Measurements from ENCODE around the gene RNF121. TPM values are rescaled to one million over a fixed set of nuclear protein-coding genes. Genes with fewer than 3 reads are reported as not detected.

Gene RNF121
- total and polyA plus RNA-seq, 2 of the 13 experiments (the other 11 are each of a cell fraction or from before 2014, with no cell fraction given) = 28.6 to 44.3 TPM

DNA sequence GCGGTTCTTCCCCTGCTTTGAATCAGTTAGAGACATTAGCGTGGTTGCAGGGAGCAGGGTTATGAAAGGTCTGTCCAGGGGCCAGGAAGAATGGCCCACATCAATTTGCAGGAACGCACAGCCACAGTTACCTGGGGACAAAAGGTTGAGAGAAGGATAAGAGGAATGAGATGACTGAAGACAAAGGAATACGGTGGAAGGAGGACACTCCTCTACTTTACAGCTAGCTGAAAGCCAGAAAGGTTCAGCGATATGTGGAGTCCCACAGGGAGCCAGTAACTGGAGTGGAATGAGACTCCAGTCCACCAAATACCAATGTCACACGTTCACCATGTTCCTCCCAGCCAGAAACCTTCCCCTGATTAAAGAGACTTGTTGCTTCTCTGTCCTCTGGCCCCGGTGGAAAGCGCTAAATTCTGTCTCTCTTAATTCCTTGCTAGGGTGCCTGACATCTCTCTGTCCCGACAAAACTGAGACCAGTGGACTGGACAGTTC, 11.2 kb upstream of the RNF121 start:
- POLR2A ChIA-PET = no interaction called here
- CTCF ChIA-PET (ENCODE audit: low intra/inter-chr PET ratio, low total read pairs) = no interaction called here
- no peaks in the 10 kb centered on the region for H3K27me3 ChIP-seq (ENCODE audit: control insufficient read depth in 1 of 2, insufficient read depth in 2 of 2, low read length in 2 of 2)

More for the DNA sequence above, 11.2 kb upstream of the RNF121 start:
- WGBS (ENCODE audit: low lambda C conversion rate) = 98% methylated on average over 8 of the region's 9 CpGs
- Histone ChIP-seq H2AFZ (ENCODE audit: low read length) (no peak overlapping the region), H3K36me3 (replicated peaks in 1 of 2; ENCODE audit: control insufficient read depth in 1 of 2, insufficient read depth in 2 of 2, low read length in 2 of 2) (peaks cover 0 to 23% of the 10 kb centered on the region in 2 experiments; a peak in 4 of 5 replicates), H3K79me2 (ENCODE audit: insufficient read depth, low read length) (no peaks in the 10 kb centered on the region), H3K4me3 (replicated peaks in 1 of 3; ENCODE audit: insufficient read depth in 1 of 3, low read depth in 2 of 3, low read length in 3 of 3) (no peak overlapping the region), H3K9ac (ENCODE audit: insufficient read depth, low read depth, low read length) (no peak overlapping the region), H4K20me1 (ENCODE audit: insufficient read depth, low read length) (no peaks in the 10 kb centered on the region), H3K4me2 (ENCODE audit: low read depth, low read length) (no peak overlapping the region), H3K9me3 (ENCODE audit: low read length) (no peaks in the 10 kb centered on the region), H3K27ac (ENCODE audit: extremely low read length, insufficient read depth, low read length) (no peak overlapping the region), H3K4me1 (ENCODE audit: insufficient read depth, low read length) (no peaks in the 10 kb centered on the region)
- DNase-seq (ENCODE audit: low spot score) (no peak), ATAC-seq (no peak), FAIRE-seq (no peak)
- TF ChIP-seq, protein P1, sequence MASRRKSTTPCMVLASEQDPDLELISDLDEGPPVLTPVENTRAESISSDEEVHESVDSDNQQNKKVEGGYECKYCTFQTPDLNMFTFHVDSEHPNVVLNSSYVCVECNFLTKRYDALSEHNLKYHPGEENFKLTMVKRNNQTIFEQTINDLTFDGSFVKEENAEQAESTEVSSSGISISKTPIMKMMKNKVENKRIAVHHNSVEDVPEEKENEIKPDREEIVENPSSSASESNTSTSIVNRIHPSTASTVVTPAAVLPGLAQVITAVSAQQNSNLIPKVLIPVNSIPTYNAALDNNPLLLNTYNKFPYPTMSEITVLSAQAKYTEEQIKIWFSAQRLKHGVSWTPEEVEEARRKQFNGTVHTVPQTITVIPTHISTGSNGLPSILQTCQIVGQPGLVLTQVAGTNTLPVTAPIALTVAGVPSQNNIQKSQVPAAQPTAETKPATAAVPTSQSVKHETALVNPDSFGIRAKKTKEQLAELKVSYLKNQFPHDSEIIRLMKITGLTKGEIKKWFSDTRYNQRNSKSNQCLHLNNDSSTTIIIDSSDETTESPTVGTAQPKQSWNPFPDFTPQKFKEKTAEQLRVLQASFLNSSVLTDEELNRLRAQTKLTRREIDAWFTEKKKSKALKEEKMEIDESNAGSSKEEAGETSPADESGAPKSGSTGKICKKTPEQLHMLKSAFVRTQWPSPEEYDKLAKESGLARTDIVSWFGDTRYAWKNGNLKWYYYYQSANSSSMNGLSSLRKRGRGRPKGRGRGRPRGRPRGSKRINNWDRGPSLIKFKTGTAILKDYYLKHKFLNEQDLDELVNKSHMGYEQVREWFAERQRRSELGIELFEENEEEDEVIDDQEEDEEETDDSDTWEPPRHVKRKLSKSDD (CRISPR knock-in tag; IDR thresholded peaks at IDR 0.05; ENCODE audit: low read depth) = no peak
- TF ChIP-seq SP5 (CRISPR knock-in tag; IDR thresholded peaks at IDR 0.05; ENCODE audit: borderline replicate concordance, low read depth) (no peak), HNF4G (IDR thresholded peaks at IDR 0.05; ENCODE audit: borderline replicate concordance, low read depth, low read length) (no peak), HNF4G (CRISPR knock-in tag; IDR thresholded peaks at IDR 0.05; ENCODE audit: borderline replicate concordance, low read depth) (no peak), ATF7-NPFF (CRISPR knock-in tag; IDR thresholded peaks at IDR 0.05; ENCODE audit: low read depth) (no peak), ZFP37 (CRISPR knock-in tag; IDR thresholded peaks at IDR 0.05; ENCODE audit: borderline replicate concordance) (no peak), ZNF652 (CRISPR knock-in tag; IDR thresholded peaks at IDR 0.05; ENCODE audit: borderline replicate concordance, low read depth) (no peak), NR2F1 (CRISPR knock-in tag; IDR thresholded peaks at IDR 0.05) (no peak), RARG (CRISPR knock-in tag; IDR thresholded peaks at IDR 0.05; ENCODE audit: low read depth) (no peak), ZNF775 (CRISPR knock-in tag; IDR thresholded peaks at IDR 0.05; ENCODE audit: borderline replicate concordance) (no peak), POGZ (CRISPR knock-in tag; IDR thresholded peaks at IDR 0.05) (no peak), TBX3 (IDR thresholded peaks at IDR 0.05; ENCODE audit: borderline replicate concordance) (no peak)
- TF ChIP-seq, protein P2, sequence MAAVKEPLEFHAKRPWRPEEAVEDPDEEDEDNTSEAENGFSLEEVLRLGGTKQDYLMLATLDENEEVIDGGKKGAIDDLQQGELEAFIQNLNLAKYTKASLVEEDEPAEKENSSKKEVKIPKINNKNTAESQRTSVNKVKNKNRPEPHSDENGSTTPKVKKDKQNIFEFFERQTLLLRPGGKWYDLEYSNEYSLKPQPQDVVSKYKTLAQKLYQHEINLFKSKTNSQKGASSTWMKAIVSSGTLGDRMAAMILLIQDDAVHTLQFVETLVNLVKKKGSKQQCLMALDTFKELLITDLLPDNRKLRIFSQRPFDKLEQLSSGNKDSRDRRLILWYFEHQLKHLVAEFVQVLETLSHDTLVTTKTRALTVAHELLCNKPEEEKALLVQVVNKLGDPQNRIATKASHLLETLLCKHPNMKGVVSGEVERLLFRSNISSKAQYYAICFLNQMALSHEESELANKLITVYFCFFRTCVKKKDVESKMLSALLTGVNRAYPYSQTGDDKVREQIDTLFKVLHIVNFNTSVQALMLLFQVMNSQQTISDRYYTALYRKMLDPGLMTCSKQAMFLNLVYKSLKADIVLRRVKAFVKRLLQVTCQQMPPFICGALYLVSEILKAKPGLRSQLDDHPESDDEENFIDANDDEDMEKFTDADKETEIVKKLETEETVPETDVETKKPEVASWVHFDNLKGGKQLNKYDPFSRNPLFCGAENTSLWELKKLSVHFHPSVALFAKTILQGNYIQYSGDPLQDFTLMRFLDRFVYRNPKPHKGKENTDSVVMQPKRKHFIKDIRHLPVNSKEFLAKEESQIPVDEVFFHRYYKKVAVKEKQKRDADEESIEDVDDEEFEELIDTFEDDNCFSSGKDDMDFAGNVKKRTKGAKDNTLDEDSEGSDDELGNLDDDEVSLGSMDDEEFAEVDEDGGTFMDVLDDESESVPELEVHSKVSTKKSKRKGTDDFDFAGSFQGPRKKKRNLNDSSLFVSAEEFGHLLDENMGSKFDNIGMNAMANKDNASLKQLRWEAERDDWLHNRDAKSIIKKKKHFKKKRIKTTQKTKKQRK (IDR thresholded peaks at IDR 0.05; ENCODE audit: low read length) = no peak
- TF ChIP-seq, protein P3, sequence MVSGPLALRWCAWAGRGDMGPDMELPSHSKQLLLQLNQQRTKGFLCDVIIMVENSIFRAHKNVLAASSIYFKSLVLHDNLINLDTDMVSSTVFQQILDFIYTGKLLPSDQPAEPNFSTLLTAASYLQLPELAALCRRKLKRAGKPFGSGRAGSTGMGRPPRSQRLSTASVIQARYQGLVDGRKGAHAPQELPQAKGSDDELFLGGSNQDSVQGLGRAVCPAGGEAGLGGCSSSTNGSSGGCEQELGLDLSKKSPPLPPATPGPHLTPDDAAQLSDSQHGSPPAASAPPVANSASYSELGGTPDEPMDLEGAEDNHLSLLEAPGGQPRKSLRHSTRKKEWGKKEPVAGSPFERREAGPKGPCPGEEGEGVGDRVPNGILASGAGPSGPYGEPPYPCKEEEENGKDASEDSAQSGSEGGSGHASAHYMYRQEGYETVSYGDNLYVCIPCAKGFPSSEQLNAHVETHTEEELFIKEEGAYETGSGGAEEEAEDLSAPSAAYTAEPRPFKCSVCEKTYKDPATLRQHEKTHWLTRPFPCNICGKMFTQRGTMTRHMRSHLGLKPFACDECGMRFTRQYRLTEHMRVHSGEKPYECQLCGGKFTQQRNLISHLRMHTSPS (CRISPR knock-in tag; IDR thresholded peaks at IDR 0.05; ENCODE audit: low read depth) = no peak
- in situ Hi-C loops (cut with HindIII; ENCODE audit: extremely low pct_ligation_motif_present, low pct_unique_long_range_greater_than_20kb) (no loop called here), intact Hi-C loops (cut with micrococcal nuclease; ENCODE audit: unreplicated experiment) (no loop called here)
- BruUV-seq (replicated peaks) = no TSS peak

Data from HepG2 (cell line).